Erythroblast (primary cell): ENCODE data around the gene IL12B.

Source experiments
- GATA1 ChIP-seq: IDR thresholded peaks from 2 replicates; pipeline ENCODE4 v1.6.1; 2011; ENCODE audit warnings: low read depth, mild to moderate bottlenecking, control low read depth, low read length, moderate library complexity
- POLR2A ChIP-seq: IDR thresholded peaks from 2 replicates; pipeline ENCODE4 v1.6.1; 2011; ENCODE audit warnings: mild to moderate bottlenecking, low read length

DNA sequence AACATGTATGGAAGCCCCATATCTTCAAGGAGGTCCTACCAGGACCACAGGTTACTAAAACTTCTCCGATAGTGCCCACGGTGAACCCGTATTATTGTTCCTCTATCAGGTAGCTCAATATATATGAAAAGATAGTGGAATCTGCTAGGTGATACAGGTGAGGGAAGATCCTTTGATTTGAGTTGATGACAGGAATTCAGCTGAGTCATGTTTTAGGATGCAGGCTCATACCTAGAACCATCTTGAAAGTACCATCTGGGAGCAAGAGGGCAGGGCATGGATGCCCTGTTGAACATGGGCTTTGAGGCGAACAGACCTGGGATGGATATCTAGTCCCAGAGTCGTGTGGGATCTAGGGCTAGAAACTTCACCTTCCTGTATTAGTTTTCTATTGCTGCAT is 35.4 kb downstream of the IL12B start:
- TF ChIP-seq POLR2A (no peak), GATA1 (no peak)
